H9 (cell line): Measurements from ENCODE around the gene BRWD1. TPM values are rescaled to one million over a fixed set of nuclear protein-coding genes. Genes with fewer than 3 reads are reported as not detected.

ENCODE experiments used
- DNase-seq: peaks from one replicate; pipeline ENCODE4 v3.0.0-alpha.2; 2017
- H2AFZ ChIP-seq: one replicate; pipeline ENCODE4 v1.6.1; 2013; ENCODE audit warnings: mild to moderate bottlenecking, low read length, control low read depth, moderate library complexity
- H2AK5ac ChIP-seq: 2 replicates; pipeline ENCODE4 v1.6.1; 2013; ENCODE audit warnings: low read length, control low read depth, mixed read lengths; ENCODE audit not compliant: insufficient read length
- H2BK120ac ChIP-seq: one replicate; pipeline ENCODE4 v1.6.1; 2013; ENCODE audit warnings: low read depth, mild to moderate bottlenecking, low read length, control low read depth, inconsistent platforms; ENCODE audit not compliant: poor library complexity, severe bottlenecking
- H2BK12ac ChIP-seq: 2 replicates; pipeline ENCODE4 v1.6.1; 2013; ENCODE audit warnings: low read length, control low read depth, mixed read lengths, low read depth; ENCODE audit not compliant: insufficient read length
- H2BK15ac ChIP-seq: 2 replicates; pipeline ENCODE4 v1.6.1; 2013; ENCODE audit warnings: low read depth, low read length, control low read depth
- H2BK20ac ChIP-seq: one replicate; pipeline ENCODE4 v1.6.1; 2013; ENCODE audit warnings: low read depth, mild to moderate bottlenecking, low read length, control low read depth, inconsistent platforms; ENCODE audit not compliant: poor library complexity, severe bottlenecking
- H2BK5ac ChIP-seq: 2 replicates; pipeline ENCODE4 v1.6.1; 2013; ENCODE audit warnings: low read length, control low read depth, mixed read lengths; ENCODE audit not compliant: insufficient read length
- H3K14ac ChIP-seq: 2 replicates; pipeline ENCODE4 v1.6.1; 2013; ENCODE audit warnings: low read length, control low read depth; ENCODE audit not compliant: insufficient read depth
- H3K18ac ChIP-seq: 2 replicates; pipeline ENCODE4 v1.6.1; 2013; ENCODE audit warnings: low read depth, mild to moderate bottlenecking, mixed read lengths, low read length, control low read depth; ENCODE audit not compliant: insufficient read length
- H3K23ac ChIP-seq: 2 replicates; pipeline ENCODE4 v1.6.1; 2013; ENCODE audit warnings: low read length, control low read depth, mixed read lengths, low read depth; ENCODE audit not compliant: insufficient read length
- H3K23me2 ChIP-seq: 2 replicates; pipeline ENCODE4 v1.6.1; 2013; ENCODE audit warnings: low read depth, mild to moderate bottlenecking, mixed read lengths, low read length, control low read depth; ENCODE audit not compliant: insufficient read length, poor library complexity, severe bottlenecking
- H3K27ac ChIP-seq: 2 replicates; pipeline ENCODE4 v1.5.1; 2013; ENCODE audit warnings: low read length, control low read depth, mixed read lengths, low read depth; ENCODE audit not compliant: insufficient read length
- H3K27me3 ChIP-seq: 2 replicates; pipeline ENCODE4 v1.6.1; 2013; ENCODE audit warnings: low read length, control low read depth, inconsistent platforms; ENCODE audit not compliant: insufficient read depth
- H3K4ac ChIP-seq: 2 replicates; pipeline ENCODE4 v1.6.1; 2013; ENCODE audit warnings: low read depth, mild to moderate bottlenecking, control low read depth, inconsistent platforms, low read length, moderate library complexity
- H3K4me1 ChIP-seq: 2 replicates; pipeline ENCODE4 v1.6.1; 2013; ENCODE audit warnings: low read length, control low read depth, inconsistent platforms; ENCODE audit not compliant: insufficient read depth
- H3K4me2 ChIP-seq: 2 replicates; pipeline ENCODE4 v1.6.1; 2013; ENCODE audit warnings: low read length, control low read depth, mixed read lengths; ENCODE audit not compliant: insufficient read length, insufficient read depth
- H3K56ac ChIP-seq: 2 replicates; pipeline ENCODE4 v1.6.1; 2013; ENCODE audit warnings: low read depth, mild to moderate bottlenecking, mixed read lengths, low read length, control low read depth; ENCODE audit not compliant: insufficient read length
- H3K79me1 ChIP-seq: 2 replicates; pipeline ENCODE4 v1.6.1; 2013; ENCODE audit warnings: low read depth, mild to moderate bottlenecking, moderate library complexity, low read length, control low read depth, inconsistent platforms; ENCODE audit not compliant: insufficient read depth, poor library complexity, severe bottlenecking
- H3K79me2 ChIP-seq: 2 replicates; pipeline ENCODE4 v1.6.1; 2013; ENCODE audit warnings: low read length, control low read depth, inconsistent platforms; ENCODE audit not compliant: insufficient read depth
- H3K9ac ChIP-seq: 2 replicates; pipeline ENCODE4 v1.6.1; 2013; ENCODE audit warnings: low read length, control low read depth, mixed read lengths; ENCODE audit not compliant: insufficient read length; ENCODE audit errors: extremely low read depth
- H3K9me3 ChIP-seq: one replicate; pipeline ENCODE4 v1.6.1; 2013; ENCODE audit warnings: low read depth, low read length, inconsistent platforms; ENCODE audit not compliant: control insufficient read depth
- H3T11ph ChIP-seq: one replicate; pipeline ENCODE4 v1.6.1; 2013; ENCODE audit warnings: mild to moderate bottlenecking, low read length, control low read depth, inconsistent platforms
- H4K20me1 ChIP-seq: one replicate; pipeline ENCODE4 v1.6.1; 2013; ENCODE audit not compliant: control insufficient read depth, insufficient read length, insufficient read depth
- H4K5ac ChIP-seq: 2 replicates; pipeline ENCODE4 v1.6.1; 2013; ENCODE audit warnings: low read depth, mild to moderate bottlenecking, mixed read lengths, low read length, control low read depth; ENCODE audit not compliant: insufficient read length
- H4K8ac ChIP-seq: replicated peaks from 2 replicates; pipeline ENCODE4 v1.6.1; 2013; ENCODE audit warnings: low read length, control low read depth, mixed read lengths, low read depth; ENCODE audit not compliant: insufficient read length
- H4K91ac ChIP-seq: 2 replicates; pipeline ENCODE4 v1.6.1; 2013; ENCODE audit warnings: low read depth, mild to moderate bottlenecking, moderate library complexity, mixed read lengths, low read length, control low read depth; ENCODE audit not compliant: insufficient read length
- H3K27ac Mint-ChIP-seq, 3 experiments: 2 replicates in 2 of 3; 3 replicates in 1 of 3; pipeline ENCODE4 v1.8.0; 2020 to 2021; ENCODE audit warnings: mixed read lengths in 3 of 3, mild to moderate bottlenecking in 1 of 3, moderate library complexity in 1 of 3
- H3K27me3 Mint-ChIP-seq: 2 replicates; pipeline ENCODE4 v1.8.0; 2021; ENCODE audit warnings: low read depth, mild to moderate bottlenecking, moderate library complexity, mixed read lengths
- H3K36me3 Mint-ChIP-seq, 3 experiments: 2 replicates in 2 of 3; 3 replicates in 1 of 3; pipeline ENCODE4 v1.8.0; 2020 to 2021; ENCODE audit warnings: low read depth in 3 of 3, mixed read lengths in 3 of 3; ENCODE audit not compliant: insufficient read depth in 1 of 3
- H3K4me1 Mint-ChIP-seq, 2 experiments: 2 replicates each; pipeline ENCODE4 v1.8.0; 2020; ENCODE audit warnings: mixed read lengths in 2 of 2
- H3K4me3 Mint-ChIP-seq, 2 experiments: 2 replicates in 1 of 2; 3 replicates in 1 of 2; pipeline ENCODE4 v1.8.0; 2020 to 2021; ENCODE audit warnings: mild to moderate bottlenecking in 2 of 2, mixed read lengths in 2 of 2, moderate library complexity in 1 of 2
- H3K9me3 Mint-ChIP-seq, 2 experiments: 2 replicates in 1 of 2; 3 replicates in 1 of 2; pipeline ENCODE4 v1.8.0; 2020; ENCODE audit warnings: mild to moderate bottlenecking in 2 of 2, mixed read lengths in 2 of 2, moderate library complexity in 1 of 2
- CTCF ChIP-seq: fragments of 200-600 bp; sonication (generic); conservative IDR thresholded peaks from 3 replicates; pipeline ENCODE4 v1.8.0; 2021; ENCODE audit warnings: antibody characterized with exemption, mild to moderate bottlenecking
- WGBS: extraction: QIAGEN DNeasy Blood & Tissue Kit; methylation state at CpG from one replicate; pipeline ENCODE4 v1.1.7; 2013; ENCODE audit warnings: missing lambda C conversion rate, low lambda C conversion rate, mixed read lengths; ENCODE audit not compliant: insufficient read length; ENCODE audit errors: extremely low coverage; 5-methylcytosine and 5-hydroxymethylcytosine counted together
- total RNA-seq: library from RNA; stranded (reverse); gene quantifications from 2 replicates; pipeline ENCODE4 v1.2.1, GENCODE V29; 2021

Gene BRWD1
- total RNA-seq, 1 experiment from 2014 or later, result 48.4 TPM

GRCh38 chr21:39346206-39346605 lies 32.8 kb upstream of the BRWD1 start:
- no peak overlapping the region for H2BK120ac ChIP-seq
- H4K91ac ChIP-seq, result no peak overlapping the region
- peak overlapping the region; percentile 89 for H3K4me2 ChIP-seq
- no peak for DNase-seq
- no CpG with 5 or more reads among the region's 3 CpGs for WGBS
- H2AK5ac ChIP-seq, result no peak overlapping the region
- H3K4ac ChIP-seq, result no peak overlapping the region
- Mint-ChIP-seq H3K9me3 (no peaks in the 10 kb centered on the region), H3K27ac (0 out of 7 replicates have a peak overlapping the region, but pooled peaks of 1 of the 3 experiments have one; percentile 80), H3K4me1 (peaks cover 39 to 46% of the 10 kb centered on the region in 2 experiments), H3K27me3 (no peaks in the 10 kb centered on the region), H3K4me3 (peak overlapping the region; percentile 83 to 90), H3K36me3 (peaks cover 45 to 66% (median 64%) of the 10 kb centered on the region in 3 experiments)
- no peak overlapping the region for H3K18ac ChIP-seq
- H3K79me2 ChIP-seq, result peaks cover 14% of the 10 kb centered on the region
- no peak overlapping the region for H4K5ac ChIP-seq
- no peak overlapping the region for H3K56ac ChIP-seq
- peaks cover 4% of the 10 kb centered on the region for H3K23me2 ChIP-seq
- H2BK12ac ChIP-seq, result no peak overlapping the region
- H3K9me3 ChIP-seq, result no peaks in the 10 kb centered on the region
- H2BK20ac ChIP-seq, result no peak overlapping the region
- H3K79me1 ChIP-seq, result no peaks in the 10 kb centered on the region
- H2BK15ac ChIP-seq, result no peak overlapping the region
- TF ChIP-seq CTCF, result no peak
- H2BK5ac ChIP-seq, result no peak overlapping the region
- no peak overlapping the region for H3T11ph ChIP-seq
- no peak overlapping the region for H4K8ac ChIP-seq
- no peak overlapping the region for H2AFZ ChIP-seq
- no peak overlapping the region for H3K23ac ChIP-seq
- H4K20me1 ChIP-seq, result no peaks in the 10 kb centered on the region
- peaks cover 8% of the 10 kb centered on the region; the same call in 1 of the 2 replicates for H3K4me1 ChIP-seq
- no peaks in the 10 kb centered on the region for H3K27me3 ChIP-seq
- no peak overlapping the region for H3K14ac ChIP-seq
- H3K27ac ChIP-seq, result no peak overlapping the region
- no peak overlapping the region for H3K9ac ChIP-seq
